ENCODE results near the gene LMO2.

GRCh38 chr11:33897761-33898375, 6.0 kb upstream of the LMO2 start:
- no peak for TF ChIP-seq CTCF (IDR thresholded peaks at IDR 0.05)
- TF ChIP-seq POLR2A (IDR thresholded peaks at IDR 0.05), result no peak
